AG09309 (cell line): ENCODE data around the gene MYBPH.

Experiments
- DNase-seq: peaks from one replicate; pipeline ENCODE4 v3.0.0-alpha.2; 2010; ENCODE audit warnings: low read depth
- H3K4me3 ChIP-seq: 2 replicates; pipeline ENCODE4 v1.5.1; 2011; ENCODE audit warnings: mild to moderate bottlenecking, low read depth, low read length, moderate library complexity; ENCODE audit not compliant: control insufficient read depth
- CTCF ChIP-seq: IDR thresholded peaks from 2 replicates; pipeline ENCODE4 v1.5.1; 2011; ENCODE audit warnings: mild to moderate bottlenecking, low read depth, low read length, inconsistent platforms; ENCODE audit not compliant: insufficient read depth, control insufficient read depth; ENCODE audit errors: missing control alignments

MYBPH gene

GRCh38 chr1:203187304-203187685, 11.7 kb upstream of the MYBPH start:
- TF ChIP-seq CTCF, result no peak
- H3K4me3 ChIP-seq, result no peak overlapping the region
- DNase-seq, result no peak

GRCh38 chr1:203186446-203187303, 11.0 kb upstream of the MYBPH start, which contains the start of gene CHI3L1:
Gene CHI3L1 (minus strand): TSS chr1:203186704. CDS start chr1:203186623, 81 bp downstream.
- H3K4me3 ChIP-seq, result no peak within 1 kb of the TSS
- no peak for TF ChIP-seq CTCF
- DNase-seq, result no peak

- no peak overlapping the region for H3K4me3 ChIP-seq
- DNase-seq, result no peak
- TF ChIP-seq CTCF, result no peak
These were observed 10.4 kb upstream of the MYBPH start for GRCh38 chr1:203186091-203186445.

GRCh38 chr1:203185585-203185984, 10.0 kb upstream of the MYBPH start:
- H3K4me3 ChIP-seq, result no peak overlapping the region
- no peak for DNase-seq
- TF ChIP-seq CTCF, result no peak

GRCh38 chr1:203185061-203185461, 9.4 kb upstream of the MYBPH start:
- no peak overlapping the region for H3K4me3 ChIP-seq
- no peak for DNase-seq
- no peak for TF ChIP-seq CTCF

- no peak overlapping the region for H3K4me3 ChIP-seq
- no peak for TF ChIP-seq CTCF
- DNase-seq, result no peak
These were observed 8.8 kb upstream of the MYBPH start for GRCh38 chr1:203184467-203184866.
